SK-N-SH treated with all-trans-retinoic acid at 6 μM for 48 hours (cell line): ENCODE results near the gene COG1.

Experiments
- ATAC-seq: fragments of 200-7000 bp; cut with Tn5 transposase; 3 replicates; pipeline ENCODE4 v1.9.1; 2020; ENCODE audit warnings: mild to moderate bottlenecking, moderate library complexity
- ARNTL ChIP-seq: fragments of 450-650 bp; formaldehyde crosslinking; IDR thresholded peaks from 2 replicates; pipeline ENCODE4 v1.5.0; 2020; ENCODE audit warnings: low read depth, mild to moderate bottlenecking, moderate library complexity, borderline replicate concordance
- BACH2 ChIP-seq: fragments of 250-450 bp; sonication (Bioruptor Pico); IDR thresholded peaks from 2 replicates; pipeline ENCODE4 v1.9.0; 2021; ENCODE audit warnings: mild to moderate bottlenecking, borderline replicate concordance
- CSDC2 ChIP-seq: fragments of 250-450 bp; sonication (Bioruptor Pico); IDR thresholded peaks from 2 replicates; pipeline ENCODE4 v1.5.0; 2020; ENCODE audit warnings: mild to moderate bottlenecking, moderate library complexity
- CSRNP3 ChIP-seq: fragments of 250-450 bp; sonication (Bioruptor Pico); IDR thresholded peaks from 2 replicates; pipeline ENCODE4 v1.5.1; 2021; ENCODE audit warnings: mild to moderate bottlenecking, moderate library complexity
- ESRRG ChIP-seq: fragments of 250-450 bp; sonication (Bioruptor Pico); IDR thresholded peaks from 2 replicates; pipeline ENCODE4 v1.6.1; 2021; ENCODE audit warnings: mild to moderate bottlenecking
- GLIS3 ChIP-seq: fragments of 250-450 bp; sonication (Bioruptor Pico); IDR thresholded peaks from 2 replicates; pipeline ENCODE4 v1.5.0; 2020; ENCODE audit warnings: mild to moderate bottlenecking, moderate library complexity
- ISL1 ChIP-seq: fragments of 250-450 bp; sonication (Bioruptor Pico); IDR thresholded peaks from 2 replicates; pipeline ENCODE4 v2.1.2; 2022; ENCODE audit warnings: mild to moderate bottlenecking, moderate library complexity
- OSR1 ChIP-seq: fragments of 250-450 bp; sonication (Bioruptor Pico); IDR thresholded peaks from 2 replicates; pipeline ENCODE4 v1.8.0; 2022; ENCODE audit warnings: moderate library complexity, mild to moderate bottlenecking, inconsistent platforms
- POU6F1 ChIP-seq: fragments of 250-450 bp; sonication (Bioruptor Pico); IDR thresholded peaks from 2 replicates; pipeline ENCODE4 v1.8.0; 2021; ENCODE audit warnings: low read depth, mild to moderate bottlenecking, moderate library complexity, borderline replicate concordance
- PPARA ChIP-seq: fragments of 250-450 bp; sonication (Bioruptor Pico); IDR thresholded peaks from 2 replicates; pipeline ENCODE4 v1.5.0; 2020; ENCODE audit warnings: mild to moderate bottlenecking, borderline replicate concordance
- RARB ChIP-seq: fragments of 250-450 bp; sonication (Bioruptor Pico); IDR thresholded peaks from 2 replicates; pipeline ENCODE4 v1.8.0; 2021; ENCODE audit warnings: mild to moderate bottlenecking, moderate library complexity
- SNAI2 ChIP-seq: fragments of 250-450 bp; sonication (Bioruptor Pico); IDR thresholded peaks from 2 replicates; pipeline ENCODE4 v1.5.0; 2020; ENCODE audit warnings: mild to moderate bottlenecking, moderate library complexity
- TCF4 ChIP-seq: fragments of 250-450 bp; sonication (Bioruptor Pico); IDR thresholded peaks from 2 replicates; pipeline ENCODE4 v1.8.0; 2021; ENCODE audit warnings: mild to moderate bottlenecking, moderate library complexity, borderline replicate concordance
- TOX ChIP-seq: fragments of 250-450 bp; sonication (Bioruptor Pico); IDR thresholded peaks from 2 replicates; pipeline ENCODE4 v1.8.0; 2021; ENCODE audit warnings: mild to moderate bottlenecking, moderate library complexity, borderline replicate concordance
- TSHZ2 ChIP-seq: fragments of 250-450 bp; sonication (Bioruptor Pico); IDR thresholded peaks from 2 replicates; pipeline ENCODE4 v1.5.0; 2020; ENCODE audit warnings: mild to moderate bottlenecking, moderate library complexity
- ZC3H10 ChIP-seq: fragments of 250-450 bp; sonication (Bioruptor Pico); IDR thresholded peaks from 2 replicates; pipeline ENCODE4 v1.5.1; 2021; ENCODE audit warnings: mild to moderate bottlenecking, moderate library complexity
- ZFP3 ChIP-seq: fragments of 250-450 bp; sonication (Bioruptor Pico); IDR thresholded peaks from 2 replicates; pipeline ENCODE4 v1.5.0; 2020; ENCODE audit warnings: mild to moderate bottlenecking, moderate library complexity
- ZNF565 ChIP-seq: fragments of 450-650 bp; formaldehyde crosslinking; conservative IDR thresholded peaks from 2 replicates; pipeline ENCODE4 v1.5.0; 2020; ENCODE audit warnings: low read depth, mild to moderate bottlenecking, moderate library complexity
- ZNF70 ChIP-seq: fragments of 450-650 bp; formaldehyde crosslinking; IDR thresholded peaks from 2 replicates; pipeline ENCODE4 v1.5.0; 2020; ENCODE audit warnings: mild to moderate bottlenecking, moderate library complexity
- ZNF8 ChIP-seq: fragments of 450-650 bp; formaldehyde crosslinking; IDR thresholded peaks from 2 replicates; pipeline ENCODE4 v1.5.0; 2020; ENCODE audit warnings: mild to moderate bottlenecking, moderate library complexity
- TF ChIP-seq, protein P1 (sequence below): fragments of 250-450 bp; sonication (Bioruptor Pico); IDR thresholded peaks from 2 replicates; pipeline ENCODE4 v1.5.1; 2020; ENCODE audit warnings: low read depth, mild to moderate bottlenecking, moderate library complexity
- TF ChIP-seq, protein P2 (sequence below): fragments of 250-450 bp; sonication (Bioruptor Pico); IDR thresholded peaks from 2 replicates; pipeline ENCODE4 v1.8.0; 2020; ENCODE audit warnings: mild to moderate bottlenecking, moderate library complexity, borderline replicate concordance

Gene COG1

DNA sequence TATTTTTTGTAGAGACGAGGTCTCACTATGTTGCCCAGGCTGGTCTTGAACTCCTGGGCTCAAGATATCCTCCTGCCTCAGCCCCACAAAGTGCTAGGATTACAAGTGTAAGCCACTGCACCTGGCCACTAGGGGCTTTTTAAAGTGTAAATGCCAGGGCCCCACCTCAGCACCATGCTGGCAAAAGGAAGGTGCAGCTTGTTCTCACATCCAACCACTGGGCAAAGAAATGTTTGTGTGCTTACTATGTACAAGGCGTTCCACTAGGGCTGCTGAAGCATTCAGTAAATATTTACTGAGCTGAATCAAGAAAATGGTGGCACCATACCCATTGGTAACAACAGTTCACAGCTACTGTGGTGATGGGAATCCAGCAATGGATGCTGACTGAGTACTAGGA lies 22.6 kb downstream of the COG1 start:
- no peak for ATAC-seq
- no peak for TF ChIP-seq ZFP3
- no peak for TF ChIP-seq TCF4

- TF ChIP-seq TOX = no peak
- no peak for TF ChIP-seq ZC3H10 (CRISPR knock-in tag)
- TF ChIP-seq ZFP3 = no peak
- no peak for TF ChIP-seq ISL1 (CRISPR knock-in tag)
- no peak for TF ChIP-seq TSHZ2 (CRISPR knock-in tag)
- no peak for TF ChIP-seq POU6F1 (CRISPR knock-in tag)
- no peak for TF ChIP-seq CSDC2
- no peak for TF ChIP-seq ZNF565 (CRISPR knock-in tag)
- TF ChIP-seq, protein P1, sequence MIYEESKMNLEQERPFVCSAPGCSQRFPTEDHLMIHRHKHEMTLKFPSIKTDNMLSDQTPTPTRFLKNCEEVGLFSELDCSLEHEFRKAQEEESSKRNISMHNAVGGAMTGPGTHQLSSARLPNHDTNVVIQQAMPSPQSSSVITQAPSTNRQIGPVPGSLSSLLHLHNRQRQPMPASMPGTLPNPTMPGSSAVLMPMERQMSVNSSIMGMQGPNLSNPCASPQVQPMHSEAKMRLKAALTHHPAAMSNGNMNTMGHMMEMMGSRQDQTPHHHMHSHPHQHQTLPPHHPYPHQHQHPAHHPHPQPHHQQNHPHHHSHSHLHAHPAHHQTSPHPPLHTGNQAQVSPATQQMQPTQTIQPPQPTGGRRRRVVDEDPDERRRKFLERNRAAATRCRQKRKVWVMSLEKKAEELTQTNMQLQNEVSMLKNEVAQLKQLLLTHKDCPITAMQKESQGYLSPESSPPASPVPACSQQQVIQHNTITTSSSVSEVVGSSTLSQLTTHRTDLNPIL (CRISPR knock-in tag) = no peak
- no peak for TF ChIP-seq ESRRG (CRISPR knock-in tag)
- TF ChIP-seq, protein P2, sequence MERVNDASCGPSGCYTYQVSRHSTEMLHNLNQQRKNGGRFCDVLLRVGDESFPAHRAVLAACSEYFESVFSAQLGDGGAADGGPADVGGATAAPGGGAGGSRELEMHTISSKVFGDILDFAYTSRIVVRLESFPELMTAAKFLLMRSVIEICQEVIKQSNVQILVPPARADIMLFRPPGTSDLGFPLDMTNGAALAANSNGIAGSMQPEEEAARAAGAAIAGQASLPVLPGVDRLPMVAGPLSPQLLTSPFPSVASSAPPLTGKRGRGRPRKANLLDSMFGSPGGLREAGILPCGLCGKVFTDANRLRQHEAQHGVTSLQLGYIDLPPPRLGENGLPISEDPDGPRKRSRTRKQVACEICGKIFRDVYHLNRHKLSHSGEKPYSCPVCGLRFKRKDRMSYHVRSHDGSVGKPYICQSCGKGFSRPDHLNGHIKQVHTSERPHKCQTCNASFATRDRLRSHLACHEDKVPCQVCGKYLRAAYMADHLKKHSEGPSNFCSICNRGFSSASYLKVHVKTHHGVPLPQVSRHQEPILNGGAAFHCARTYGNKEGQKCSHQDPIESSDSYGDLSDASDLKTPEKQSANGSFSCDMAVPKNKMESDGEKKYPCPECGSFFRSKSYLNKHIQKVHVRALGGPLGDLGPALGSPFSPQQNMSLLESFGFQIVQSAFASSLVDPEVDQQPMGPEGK (CRISPR knock-in tag) = no peak
- TF ChIP-seq ZNF8 (CRISPR knock-in tag) = no peak
- TF ChIP-seq ARNTL (CRISPR knock-in tag) = no peak
- no peak for TF ChIP-seq GLIS3 (CRISPR knock-in tag)
- TF ChIP-seq RARB = no peak
- TF ChIP-seq BACH2 (CRISPR knock-in tag) = no peak
- TF ChIP-seq CSRNP3 = no peak
- no peak for TF ChIP-seq OSR1 (CRISPR knock-in tag)
- no peak for ATAC-seq
These were observed 30.9 kb downstream of the COG1 start for GRCh38 chr17:73223626-73224230.

GRCh38 chr17:73224237-73224636 lies 31.4 kb downstream of the COG1 start:
- no peak for ATAC-seq
- TF ChIP-seq BACH2 (CRISPR knock-in tag) (no peak), ISL1 (CRISPR knock-in tag) (no peak), POU6F1 (CRISPR knock-in tag) (no peak), ZNF565 (CRISPR knock-in tag) (no peak), CSRNP3 (no peak), GLIS3 (CRISPR knock-in tag) (no peak), OSR1 (CRISPR knock-in tag) (no peak), PPARA (CRISPR knock-in tag) (no peak), SNAI2 (CRISPR knock-in tag) (no peak), ESRRG (CRISPR knock-in tag) (no peak), CSDC2 (no peak), ZC3H10 (CRISPR knock-in tag) (no peak), TOX (no peak), TCF4 (no peak), ZNF70 (no peak)
- TF ChIP-seq, protein P2 (CRISPR knock-in tag) = no peak
